ENCODE data around the gene RPL34. TPM values are rescaled to one million over a fixed set of nuclear protein-coding genes. Genes with fewer than 3 reads are reported as not detected.

RPL34 gene
- 623 and 1,080 TPM in 2 replicates for total RNA-seq

DNA sequence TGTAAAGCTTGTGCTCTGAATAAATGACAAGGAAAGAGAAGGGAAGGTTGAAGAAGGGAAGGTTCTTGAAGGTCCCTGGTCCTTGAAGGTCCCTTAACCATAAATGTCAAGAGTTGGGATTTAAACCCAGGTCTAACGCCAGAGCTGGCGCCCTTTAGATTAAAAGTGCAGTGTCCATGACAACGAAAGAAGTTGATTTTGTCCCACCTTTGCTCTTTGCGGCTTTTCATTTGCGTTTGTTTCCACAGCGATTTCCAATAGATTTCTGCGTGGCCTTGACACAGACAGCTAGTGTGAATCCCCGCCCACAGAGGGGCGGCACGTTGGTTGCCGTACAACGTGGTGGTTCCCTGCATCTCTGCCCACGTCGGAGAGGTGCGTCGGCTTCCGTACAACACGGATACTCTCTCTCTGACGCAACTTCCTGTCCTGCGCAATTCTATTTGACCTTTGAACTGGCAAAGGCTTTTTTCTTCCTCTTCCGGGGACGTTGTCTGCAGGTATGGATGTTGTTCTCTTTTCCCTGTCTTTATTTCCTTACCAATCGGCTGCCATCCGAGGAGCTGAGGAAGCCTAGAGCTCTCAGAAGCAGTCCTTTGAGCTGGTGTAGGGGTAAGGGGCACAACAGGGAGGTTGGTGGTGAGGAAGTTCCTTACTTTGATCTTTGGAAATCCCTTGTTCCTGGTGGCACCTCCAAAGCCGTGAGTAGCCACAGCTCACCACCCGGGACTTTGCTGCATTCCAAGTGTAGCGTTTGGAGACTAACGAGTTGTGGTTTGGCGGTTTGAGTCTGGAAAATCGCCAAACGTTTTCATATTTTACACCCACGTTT lies at the start of gene RPL34:
Gene RPL34, plus strand, starts transcription at position 476 of the 832 bp plus-strand sequence. CDS start 1,384 bp downstream, outside the sequence.

DNA sequence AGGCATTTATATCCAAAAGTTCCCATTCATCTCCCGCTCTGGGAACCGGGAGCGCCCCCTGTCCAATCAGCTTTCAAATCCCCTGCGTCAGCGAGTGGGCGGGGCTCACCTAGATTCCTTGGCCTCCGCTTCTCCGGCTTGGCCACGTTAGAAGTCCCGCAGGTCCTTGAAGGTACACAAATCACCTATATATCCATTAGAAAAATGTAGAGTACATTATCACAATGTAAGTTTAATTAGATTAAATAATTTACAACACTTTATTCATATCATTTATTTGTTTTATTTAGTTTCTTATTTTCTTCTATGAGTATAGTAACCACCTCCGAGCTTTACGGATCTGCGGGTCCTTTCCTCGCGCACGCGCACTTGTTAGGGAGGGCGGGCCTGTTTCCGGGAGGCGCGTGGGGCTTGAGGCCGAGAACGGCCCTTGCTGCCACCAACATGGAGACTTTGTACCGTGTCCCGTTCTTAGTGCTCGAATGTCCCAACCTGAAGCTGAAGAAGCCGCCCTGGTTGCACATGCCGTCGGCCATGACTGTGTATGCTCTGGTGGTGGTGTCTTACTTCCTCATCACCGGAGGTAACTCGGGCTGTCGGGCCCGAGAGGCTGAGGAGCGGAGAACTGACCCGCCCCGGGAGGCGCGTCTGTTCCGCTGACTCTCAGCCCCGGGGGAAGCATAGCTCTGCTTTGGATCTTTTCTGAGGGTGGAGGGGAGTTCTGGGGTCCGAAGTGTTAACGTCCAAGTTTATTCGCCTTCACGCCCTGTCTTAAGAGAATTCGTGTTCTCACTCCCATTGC lies 30.0 kb downstream of the RPL34 start, which contains the start of gene OSTC:
Gene OSTC, plus strand, starts transcription at position 388 of the 802 bp plus-strand sequence. Its CDS starts 57 bp downstream, at position 445.

Other genes with a start within 250 kb of the RPL34 start
- 461 and 1,685 TPM in 2 replicates for gene OSTC, start 30.0 kb downstream of the RPL34 start, total RNA-seq
- gene ETNPPL, start 142.5 kb downstream of the RPL34 start, total RNA-seq: 0.61 TPM in 1 of 2 replicates, not detected in the other